Stimulated activated CD4-positive, alpha-beta T cell treated with anti-CD3 and anti-CD28 coated beads, Interleukin-4, amount 100 ng/mL, for 24 hours (primary cell): ENCODE data around the gene TACO1.
A peak's percentile ranks its signal among the peaks of the same experiment; 100 is the strongest.

Experiments used
- DNase-seq: peaks from one replicate; pipeline ENCODE4 v3.0.0-alpha.2; 2020

TACO1 gene

GRCh38 chr17:63601439-63602371 lies 1.0 kb downstream of the TACO1 start:
- DNase-seq, result no peak

- no peak for DNase-seq
Observed at GRCh38 chr17:63609816-63610573, 9.3 kb downstream of the TACO1 start.

- DNase-seq, result no peak
Observed at GRCh38 chr17:63610854-63611253, 10.2 kb downstream of the TACO1 start.

DNA sequence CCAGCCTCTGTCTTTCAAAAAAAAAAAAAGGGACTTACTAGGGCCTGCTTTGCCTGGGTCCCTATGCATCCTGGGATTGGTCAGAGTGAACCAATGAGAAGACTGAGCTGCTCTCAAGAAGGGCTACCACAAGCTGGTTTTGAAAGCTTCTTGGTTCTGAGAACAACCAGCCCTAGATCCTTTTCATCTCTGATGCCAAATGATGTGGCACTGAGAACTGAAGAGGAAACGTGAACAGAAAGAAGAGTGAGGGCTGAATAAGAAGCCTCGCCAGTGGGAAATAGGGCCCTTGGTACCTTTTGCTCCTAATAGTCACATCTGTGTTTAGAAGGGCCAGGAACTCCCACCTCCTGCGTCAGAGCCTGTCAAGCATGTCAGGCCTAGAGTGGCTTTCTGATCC lies 10.7 kb downstream of the TACO1 start:
- DNase-seq, result peak; percentile 25

DNA sequence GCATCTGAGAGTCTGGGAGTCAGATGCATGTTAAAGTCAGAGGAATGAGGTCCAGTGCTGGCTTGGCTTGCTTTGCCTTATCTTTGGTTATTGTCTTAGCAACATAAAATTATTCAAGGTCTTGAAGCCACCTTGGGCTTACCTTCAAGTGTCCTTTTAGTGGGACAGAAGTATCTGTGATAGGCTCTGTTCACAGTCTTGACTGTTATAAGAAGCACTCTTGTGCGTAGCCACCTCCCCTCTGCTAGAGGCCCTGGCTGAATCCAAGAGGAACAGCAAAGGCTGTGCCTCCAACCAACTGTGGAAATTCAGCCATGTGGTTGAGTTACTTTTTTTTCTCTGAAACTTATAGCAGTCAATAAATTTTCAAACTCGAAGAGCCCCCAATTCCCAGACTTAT lies 13.0 kb downstream of the TACO1 start:
- DNase-seq, result no peak

DNA sequence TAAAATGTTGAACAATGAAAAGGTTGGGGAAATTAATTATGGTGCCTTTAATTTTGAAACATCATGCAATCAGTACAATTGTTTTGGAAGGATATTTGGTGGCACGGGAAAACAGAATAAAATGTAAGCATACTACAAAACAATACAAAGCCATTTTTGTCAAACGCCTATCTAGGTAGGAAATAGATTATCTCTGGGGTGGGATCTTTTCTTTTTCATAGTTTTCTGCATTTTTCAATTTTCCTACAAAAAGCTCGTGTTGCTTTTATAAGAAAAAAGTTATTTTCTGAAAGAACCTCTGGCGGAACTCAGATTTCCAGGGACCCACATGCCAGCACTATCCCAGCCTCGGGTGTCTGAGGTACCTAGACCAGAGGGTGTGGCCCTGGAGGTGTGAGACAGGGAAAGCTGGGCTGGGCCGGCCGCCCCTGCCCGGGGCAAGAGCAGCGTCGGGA lies 20.6 kb downstream of the TACO1 start:
- no peak for DNase-seq

GRCh38 chr17:63621684-63622573 lies 21.2 kb downstream of the TACO1 start, which contains the start of gene MAP3K3:
MAP3K3 (plus strand) TSS chr17:63622417; CDS start chr17:63622760, 343 bp downstream.
- DNase-seq, result peak; percentile 98

- DNase-seq, result peak; percentile 65
Observed at GRCh38 chr17:63622574-63623390, 22.1 kb downstream of the TACO1 start.

GRCh38 chr17:63623786-63624530 lies 23.3 kb downstream of the TACO1 start:
- no peak for DNase-seq

DNA sequence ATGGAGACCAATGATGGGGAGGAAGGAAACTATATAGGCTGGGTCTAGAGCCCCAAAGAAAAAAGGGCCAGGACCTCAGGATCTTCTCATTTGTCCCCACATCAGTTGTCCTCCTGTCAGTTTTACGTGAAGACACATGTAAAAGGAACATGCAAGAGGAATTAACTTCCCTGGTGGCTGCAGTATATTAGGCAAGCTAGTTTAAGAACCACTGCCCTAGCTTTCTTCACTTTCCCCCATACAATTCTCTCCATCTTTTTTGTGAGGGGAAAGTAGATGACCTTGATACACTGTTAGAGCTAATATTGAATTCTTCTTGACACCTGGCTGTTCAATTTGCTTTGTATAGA lies 23.8 kb downstream of the TACO1 start:
- DNase-seq, result no peak

GRCh38 chr17:63626551-63627180 lies 26.0 kb downstream of the TACO1 start:
- DNase-seq, result no peak

DNA sequence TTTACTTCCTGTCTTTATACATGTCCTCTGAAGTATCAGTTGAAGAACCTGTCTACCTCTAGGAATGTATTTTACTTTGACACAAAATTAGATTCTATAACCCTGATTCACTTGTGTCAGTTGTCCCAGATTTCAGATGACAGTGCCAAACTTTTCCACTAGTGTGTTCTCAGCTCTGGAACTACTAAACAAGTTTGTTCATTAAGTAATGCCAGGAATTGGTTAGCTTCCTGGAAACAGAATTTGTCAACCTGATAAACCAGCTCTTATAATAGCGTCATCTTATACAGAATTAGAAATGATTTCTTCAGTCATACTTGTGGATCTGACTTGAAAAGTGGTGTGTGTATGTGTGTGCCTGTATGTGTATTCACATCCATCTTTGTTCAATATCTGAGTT lies 28.9 kb downstream of the TACO1 start:
- no peak for DNase-seq

- DNase-seq, result no peak
Observed at GRCh38 chr17:63631062-63631461, 30.4 kb downstream of the TACO1 start.

- no peak for DNase-seq
Observed at GRCh38 chr17:63631626-63632025, 30.9 kb downstream of the TACO1 start.

DNA sequence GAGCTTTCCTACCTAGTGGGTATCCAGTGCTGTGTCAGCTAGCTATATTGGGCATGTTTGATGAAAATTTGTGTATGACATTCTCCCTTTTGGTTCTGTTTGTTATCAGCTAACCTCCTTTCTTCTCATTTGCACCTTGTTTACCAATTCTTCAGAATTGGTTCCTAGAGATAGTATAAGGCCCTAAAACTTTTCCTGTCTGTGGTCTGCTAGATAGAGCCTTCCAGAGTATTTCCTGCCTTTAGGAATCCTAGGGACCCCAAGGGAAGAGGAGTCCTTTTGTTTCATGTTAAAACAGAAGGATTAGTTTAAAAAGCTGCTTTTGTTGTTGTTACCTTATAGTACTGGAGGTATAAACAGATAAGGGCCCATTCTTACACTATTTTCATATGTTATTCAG lies 33.0 kb downstream of the TACO1 start:
- DNase-seq, result no peak

- no peak for DNase-seq
Observed at GRCh38 chr17:63634163-63634562, 33.5 kb downstream of the TACO1 start.

- DNase-seq, result no peak
Observed at GRCh38 chr17:63634816-63635215, 34.1 kb downstream of the TACO1 start.

GRCh38 chr17:63635290-63635689 lies 34.6 kb downstream of the TACO1 start:
- DNase-seq, result no peak

DNA sequence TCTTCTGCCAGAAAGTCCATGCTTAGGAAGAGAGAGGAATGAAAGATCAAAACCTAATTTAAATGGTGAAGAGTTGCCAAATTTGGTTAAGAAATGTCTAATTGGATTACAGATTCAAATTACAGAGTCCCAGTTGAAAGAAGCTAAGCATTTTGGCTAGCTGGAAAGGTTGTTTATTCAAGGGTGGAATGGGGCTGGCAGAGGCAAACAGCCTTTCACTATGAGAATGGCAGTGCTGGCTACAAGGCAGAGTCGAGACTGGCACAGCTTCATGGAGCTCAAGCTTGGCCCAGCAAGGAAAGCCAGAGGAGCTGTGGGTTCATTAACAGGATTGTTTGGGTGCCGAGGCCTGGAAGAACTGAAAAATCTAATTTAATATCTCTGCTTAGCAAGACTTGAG lies 35.1 kb downstream of the TACO1 start:
- DNase-seq, result no peak

- no peak for DNase-seq
Observed at GRCh38 chr17:63639125-63639524, 38.4 kb downstream of the TACO1 start.

GRCh38 chr17:63640038-63640437 lies 39.3 kb downstream of the TACO1 start:
- no peak for DNase-seq
